HG03039 (cell line): ENCODE results near the gene CELF5.
"Not testable (repeated sequence)": the region's sequence is repeated elsewhere in the genome, so short reads cannot be mapped to it uniquely, and the experiment has no call there.

Experiments
- ATAC-seq: cut with Tn5 transposase; IDR thresholded peaks from one replicate; pipeline ENCODE4 v1.9.1; 2021; ENCODE audit warnings: mild to moderate bottlenecking, moderate library complexity; ENCODE audit not compliant: unreplicated experiment

CELF5 gene

DNA sequence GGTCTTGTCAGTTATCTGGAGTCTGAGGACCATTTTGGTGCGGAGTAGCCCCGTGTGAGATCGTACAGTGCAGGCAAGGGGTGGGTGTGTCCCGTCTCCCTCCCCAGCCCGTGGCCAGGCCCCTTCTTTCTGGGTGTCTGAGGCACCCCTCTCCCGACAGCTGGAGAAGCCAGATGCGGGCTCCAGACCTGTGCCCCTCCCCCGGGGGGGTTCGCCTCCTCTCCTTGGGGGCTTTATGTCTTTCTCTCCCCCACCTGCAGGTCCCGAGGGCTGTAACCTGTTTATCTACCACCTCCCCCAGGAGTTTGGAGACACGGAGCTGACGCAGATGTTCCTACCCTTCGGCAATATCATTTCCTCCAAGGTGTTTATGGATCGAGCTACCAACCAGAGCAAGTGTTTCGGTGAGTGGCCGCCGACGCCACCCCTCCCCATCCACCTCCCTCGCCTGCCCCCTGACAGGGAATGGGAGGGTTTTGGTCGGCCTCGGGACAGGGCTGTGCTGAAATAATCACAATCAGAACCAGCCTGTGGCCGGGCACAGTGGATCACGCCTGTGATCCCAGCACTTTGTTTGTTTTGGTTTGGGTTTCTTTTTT is 65.6 kb downstream of the CELF5 start:
- ATAC-seq, result no peak

DNA sequence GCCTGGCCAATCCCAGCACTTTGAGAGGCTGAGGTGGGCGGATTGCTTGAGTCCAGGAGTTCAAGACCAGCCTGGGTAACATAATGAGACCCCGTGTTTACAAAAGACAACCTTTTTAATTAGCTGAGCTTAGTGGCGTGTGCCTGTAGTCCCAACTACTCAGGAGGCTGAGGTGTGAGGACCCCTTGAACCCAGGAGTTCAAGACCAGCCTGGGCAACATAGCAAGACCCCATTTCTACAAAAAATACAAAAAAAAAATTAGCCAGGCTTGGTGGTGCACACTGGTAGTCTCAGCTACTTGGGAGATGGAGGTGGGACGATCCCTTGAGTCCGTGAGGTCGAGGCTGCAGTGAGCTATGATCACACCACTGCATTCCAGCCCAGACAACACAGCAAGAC is 66.4 kb downstream of the CELF5 start:
- ATAC-seq, result not testable (repeated sequence)

DNA sequence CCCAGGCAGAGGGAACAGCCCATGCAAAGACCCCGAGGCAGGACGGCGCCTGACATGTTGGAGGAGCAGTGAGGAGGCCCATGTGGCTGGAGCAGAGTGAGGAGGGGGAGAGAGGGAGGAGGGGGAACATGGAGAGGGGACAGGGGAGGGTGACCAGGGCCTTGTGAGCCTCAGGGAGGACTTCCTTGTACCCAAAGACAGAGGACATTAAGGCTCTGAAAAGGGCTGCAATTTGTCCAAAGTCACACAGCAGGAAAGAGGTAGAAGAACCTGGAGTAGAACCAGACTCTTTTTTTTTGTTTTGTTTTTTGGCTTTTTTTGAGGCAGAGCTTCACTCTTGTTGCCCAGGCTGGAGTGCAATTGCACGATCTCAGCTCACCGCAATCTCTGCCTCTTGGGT is 67.2 kb downstream of the CELF5 start:
- ATAC-seq, result no peak

DNA sequence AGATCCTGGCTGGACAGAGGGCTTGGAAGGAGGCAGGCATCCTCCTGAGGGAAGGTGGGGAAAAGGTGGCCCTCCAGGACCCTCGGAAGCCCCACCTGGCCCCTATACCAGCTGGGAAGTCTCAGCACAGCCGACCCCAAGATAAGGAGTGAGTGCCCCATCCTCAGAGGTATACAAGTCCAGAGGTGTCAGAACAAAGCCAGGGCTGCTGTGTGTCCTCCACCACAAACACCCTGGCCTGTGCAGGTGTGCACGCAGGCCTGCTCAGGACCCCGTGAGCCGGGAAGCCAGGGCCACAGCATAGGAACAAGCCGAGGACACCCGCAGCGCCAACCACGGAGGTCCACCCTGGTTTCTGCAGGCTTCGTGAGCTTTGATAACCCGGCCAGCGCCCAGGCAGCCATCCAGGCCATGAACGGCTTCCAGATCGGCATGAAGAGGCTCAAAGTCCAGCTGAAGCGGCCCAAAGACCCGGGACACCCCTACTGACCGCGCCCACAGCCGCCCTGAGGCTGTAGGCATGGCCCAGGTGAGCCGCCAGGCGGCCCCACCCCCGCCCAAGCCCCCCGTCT is 68.6 kb downstream of the CELF5 start:
- ATAC-seq, result no peak

DNA sequence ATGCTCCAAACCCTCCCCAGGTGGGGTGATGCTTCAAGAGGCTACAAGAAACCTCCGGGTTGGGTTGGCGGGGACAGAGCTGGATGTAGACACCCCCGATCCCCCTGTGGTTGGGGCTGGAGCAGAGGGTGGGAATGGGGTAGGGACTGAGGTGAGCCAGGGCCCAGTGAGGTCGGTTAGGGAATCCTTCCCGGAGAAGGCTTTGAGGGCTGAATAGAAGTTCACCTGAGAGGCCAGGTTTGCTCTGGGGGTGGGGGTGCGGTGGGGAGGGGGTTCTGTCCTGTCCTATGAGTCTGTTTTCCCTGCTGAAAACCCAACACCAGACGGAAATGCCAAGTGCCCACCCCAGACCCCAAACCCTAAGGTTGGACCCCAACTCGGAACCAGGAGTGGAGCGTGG is 69.1 kb downstream of the CELF5 start:
- no peak for ATAC-seq

DNA sequence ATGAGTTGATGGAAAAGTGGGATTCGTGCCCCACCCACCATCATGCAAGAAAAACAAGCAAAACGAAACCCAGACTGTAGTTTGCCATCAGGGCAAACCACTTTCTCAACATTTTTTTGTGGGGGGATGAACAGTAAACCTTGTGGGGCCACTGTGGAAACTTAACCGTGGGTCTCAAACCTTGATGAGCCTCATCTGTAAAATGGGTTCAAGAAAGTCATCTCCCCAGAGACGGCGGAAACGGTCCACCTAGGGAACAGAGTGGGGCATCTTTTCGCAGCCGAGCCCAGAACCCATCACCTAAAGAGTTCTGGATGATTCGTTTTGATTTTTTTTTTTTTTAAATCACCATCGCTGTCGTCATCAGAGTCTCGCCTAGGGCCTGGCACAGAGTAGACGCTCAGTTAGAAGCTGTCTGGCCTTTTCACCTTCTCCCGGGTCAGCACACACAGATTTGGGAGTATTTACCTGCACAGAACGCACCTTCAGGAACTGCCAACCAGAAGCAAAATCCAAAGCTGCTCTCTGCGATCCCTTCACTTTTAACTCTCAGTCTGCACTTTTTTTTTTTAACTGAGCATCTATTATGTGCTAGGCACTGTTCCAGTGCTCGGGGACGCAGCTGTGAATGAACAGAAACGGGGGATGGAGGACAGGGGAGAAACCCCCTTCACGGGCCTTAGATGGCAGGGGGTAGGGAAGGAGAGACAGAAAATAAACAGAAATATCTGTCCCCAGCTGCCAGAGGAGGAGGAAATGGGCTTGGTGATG is 69.8 kb downstream of the CELF5 start:
- no peak for ATAC-seq

DNA sequence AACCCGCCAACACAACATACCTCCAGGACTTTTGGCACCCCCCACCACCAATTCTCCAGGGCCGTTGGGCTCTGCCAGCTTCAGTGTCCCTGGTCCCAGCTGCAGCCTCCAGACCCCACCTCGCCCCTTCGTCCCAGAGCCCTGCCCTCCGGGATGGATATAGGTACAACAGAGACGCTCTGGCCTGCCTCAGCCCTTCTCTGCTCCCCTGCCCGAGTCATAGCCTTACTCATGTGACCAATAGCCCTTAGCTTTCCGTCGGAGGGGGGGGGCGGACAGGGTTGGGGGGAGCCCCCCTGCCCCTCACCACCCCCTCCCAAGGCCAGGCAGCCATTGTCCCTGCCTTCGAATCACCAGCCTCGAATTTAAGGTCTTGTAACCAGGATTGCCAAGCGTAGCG is 71.1 kb downstream of the CELF5 start:
- no peak for ATAC-seq

DNA sequence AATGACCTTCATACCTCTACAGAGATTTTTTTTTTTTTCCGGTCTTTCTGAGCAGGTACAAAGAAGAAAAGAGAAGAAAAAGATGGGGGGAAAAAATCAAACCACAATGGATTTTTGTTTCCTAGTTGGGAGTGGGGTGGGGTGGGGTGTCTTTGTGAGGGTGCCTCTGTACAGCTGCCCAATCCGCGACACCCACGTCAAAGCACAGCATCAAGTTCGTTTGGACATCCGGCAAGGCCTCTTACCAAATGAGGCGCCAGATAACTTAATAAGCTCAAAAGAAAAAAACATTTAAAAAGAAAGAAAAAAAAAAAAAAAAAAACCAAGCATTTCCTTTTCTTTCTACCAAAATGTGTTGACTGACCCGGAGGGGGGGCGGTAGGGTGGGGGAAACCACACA is 71.6 kb downstream of the CELF5 start:
- no peak for ATAC-seq

DNA sequence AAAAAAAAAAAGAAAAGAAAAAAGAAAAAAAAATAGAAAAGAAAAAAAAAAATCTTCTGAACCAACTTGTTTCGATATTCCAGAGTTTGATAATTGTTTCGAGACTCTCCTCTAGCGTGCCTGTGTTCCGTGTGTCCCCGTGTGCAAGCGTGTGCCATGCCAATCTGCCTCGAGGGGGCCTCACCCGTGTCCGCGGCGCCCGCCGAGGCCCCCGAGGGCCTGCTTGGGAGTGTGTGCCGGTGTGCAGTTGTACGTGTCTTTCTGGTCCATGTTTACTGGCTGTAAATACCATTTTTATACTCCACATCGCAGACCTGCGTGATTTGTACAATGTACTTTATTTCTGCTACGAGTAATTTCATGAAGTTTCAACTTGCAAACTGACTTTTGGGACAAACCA is 72.0 kb downstream of the CELF5 start:
- no peak for ATAC-seq

DNA sequence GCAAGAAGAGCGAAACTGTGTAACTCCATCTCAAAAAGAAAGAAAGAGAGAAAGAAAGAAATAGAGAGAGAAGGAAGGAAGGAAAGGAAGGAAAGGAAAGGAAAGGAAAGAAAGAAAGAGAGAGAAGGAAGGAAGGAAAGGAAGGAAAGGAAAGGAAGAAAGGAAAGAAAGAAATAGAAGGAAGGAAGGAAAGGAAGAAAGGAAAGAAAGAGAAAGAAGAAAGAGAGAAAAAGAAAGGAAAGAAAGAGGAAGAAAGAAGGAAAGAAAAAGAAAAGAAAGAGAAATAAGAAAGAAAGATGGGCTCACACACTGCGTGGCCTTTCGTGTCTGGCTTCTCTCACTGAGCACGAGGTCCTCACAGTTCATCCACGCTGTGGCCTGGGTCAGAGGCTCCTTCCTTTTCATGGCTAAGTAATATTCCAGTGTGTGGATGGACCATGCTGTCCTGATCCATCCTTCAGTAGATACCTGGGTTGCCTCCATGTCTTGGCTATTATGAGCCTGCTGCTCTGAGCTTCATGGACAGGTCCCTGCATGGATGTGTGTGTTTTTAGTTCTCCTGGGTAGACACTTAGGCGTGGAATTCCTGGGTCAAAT is 74.5 kb downstream of the CELF5 start:
- ATAC-seq, result no peak

DNA sequence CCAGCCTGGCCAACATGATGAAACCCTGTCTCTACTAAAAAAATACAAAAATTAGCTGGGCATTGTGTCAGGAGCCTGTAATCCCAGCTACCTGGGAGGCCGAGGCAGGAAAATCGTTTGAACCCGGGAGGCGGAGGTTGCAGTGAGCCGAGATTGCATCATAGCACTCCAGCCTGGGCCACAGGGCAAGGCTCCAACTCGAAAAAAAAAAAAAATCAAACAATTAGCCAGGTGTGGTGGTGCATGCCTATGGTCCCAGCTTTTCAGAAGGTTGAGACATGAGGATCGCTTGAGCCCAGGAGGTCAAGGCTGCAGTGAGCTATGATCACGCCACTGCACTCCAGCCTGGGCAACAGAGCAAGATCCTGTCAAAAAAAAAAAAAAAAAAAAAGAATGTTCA is 76.1 kb downstream of the CELF5 start:
- ATAC-seq, result not testable (repeated sequence)

DNA sequence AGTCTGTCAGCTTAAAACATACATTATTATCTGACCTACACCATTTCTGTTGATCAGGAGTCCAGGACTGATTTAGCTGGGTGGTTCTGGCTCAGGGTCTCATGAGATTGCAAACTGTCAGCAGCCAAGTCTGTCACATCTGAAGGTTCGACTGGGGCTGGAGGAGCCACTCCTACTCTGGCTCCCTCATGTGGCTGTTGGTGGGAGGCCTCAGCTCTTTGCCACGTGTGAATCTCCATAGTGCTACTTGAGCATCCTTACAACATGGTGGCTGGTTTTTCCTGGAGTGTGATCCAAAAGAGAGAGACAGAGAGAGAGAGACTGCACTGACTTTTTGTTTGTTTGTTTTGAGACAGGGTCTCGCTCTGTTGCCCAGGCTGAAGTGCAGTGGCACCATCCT is 78.3 kb downstream of the CELF5 start:
- no peak for ATAC-seq

DNA sequence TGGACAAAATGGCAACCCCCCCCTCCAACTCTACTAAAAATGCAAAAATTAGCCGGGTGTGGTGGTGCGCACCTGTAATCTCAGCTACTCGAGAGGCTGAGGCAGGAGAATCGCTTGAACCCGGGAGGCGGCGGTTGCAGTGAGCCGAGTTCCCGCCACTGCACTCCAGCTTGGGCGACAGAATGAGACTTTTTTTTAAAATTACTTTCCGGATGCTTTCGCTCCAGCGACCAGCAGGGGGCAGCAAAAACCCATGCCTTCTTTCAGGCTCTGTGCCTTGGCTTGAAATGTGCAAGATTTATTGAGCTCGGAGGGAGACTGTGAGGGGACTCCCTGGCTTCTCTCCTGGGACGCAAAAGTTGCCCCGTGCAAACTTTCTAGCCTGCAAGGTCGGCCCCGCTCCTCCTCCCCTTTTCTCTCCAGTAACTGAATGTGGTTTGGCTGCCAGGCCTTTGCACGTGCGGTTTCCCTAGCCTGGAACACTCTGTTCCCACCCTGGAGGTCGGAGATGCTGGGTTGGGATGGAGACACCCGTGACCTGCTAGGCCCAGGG is 80.5 kb downstream of the CELF5 start:
- ATAC-seq, result no peak

DNA sequence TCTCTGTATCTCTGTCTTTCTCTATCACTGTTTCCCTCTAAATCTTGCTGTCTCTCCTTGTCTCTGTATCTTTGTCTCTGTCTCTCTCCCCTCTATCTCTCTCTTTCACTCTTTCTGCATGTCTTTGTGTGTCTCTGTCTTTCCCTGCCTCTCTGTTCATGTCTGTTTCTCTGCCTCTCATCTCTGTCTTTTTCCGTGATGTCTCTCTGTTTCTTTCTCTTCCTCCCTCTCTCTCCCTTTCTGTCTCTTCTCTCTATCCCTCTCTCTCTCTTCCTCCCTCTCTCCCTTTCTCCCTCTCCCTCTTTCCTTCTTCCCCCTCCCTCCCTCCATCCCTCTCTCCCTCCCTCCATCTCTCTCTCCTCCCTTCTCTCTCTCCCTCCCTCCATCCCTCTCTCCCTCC is 85.3 kb downstream of the CELF5 start:
- ATAC-seq, result no peak

DNA sequence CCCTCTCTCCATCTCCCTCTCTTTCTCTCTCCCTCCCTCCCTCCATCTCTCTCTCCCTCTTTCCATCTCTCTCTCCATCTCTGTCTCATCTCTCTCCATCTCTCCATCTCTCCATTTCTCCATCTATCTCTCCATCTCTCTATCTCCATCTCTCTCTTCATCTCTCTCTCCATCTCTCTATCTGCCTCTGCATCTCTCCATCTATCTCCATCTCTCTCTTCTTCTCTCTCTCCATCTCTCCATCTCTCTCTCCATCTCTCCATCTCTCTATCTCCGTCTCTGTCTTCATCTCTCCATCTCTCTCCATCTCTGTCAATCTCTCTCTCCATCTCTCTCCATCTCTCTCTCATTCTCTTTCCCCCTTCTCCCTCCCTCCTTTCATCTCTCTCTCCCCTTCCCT is 85.8 kb downstream of the CELF5 start:
- ATAC-seq, result no peak

DNA sequence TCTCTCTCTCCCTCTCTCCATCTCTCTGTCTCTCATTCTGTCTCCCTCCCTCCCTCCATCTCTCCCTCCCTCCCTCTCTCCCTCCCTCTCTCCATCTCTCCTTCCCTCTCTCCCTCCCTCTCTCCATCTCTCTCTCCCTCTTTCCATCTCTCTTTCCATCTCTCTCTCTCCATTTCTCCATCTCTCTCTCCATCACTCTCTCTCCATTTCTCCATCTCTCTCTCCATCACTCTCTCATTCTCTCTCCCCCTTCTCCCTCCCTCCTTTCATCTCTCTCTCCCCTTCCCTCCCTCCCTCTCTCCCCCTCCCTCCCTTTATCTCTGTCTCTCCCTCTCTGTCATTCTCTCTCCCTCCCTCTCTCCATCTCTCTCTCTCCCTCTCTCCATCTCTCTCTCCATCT is 86.2 kb downstream of the CELF5 start:
- ATAC-seq, result no peak

DNA sequence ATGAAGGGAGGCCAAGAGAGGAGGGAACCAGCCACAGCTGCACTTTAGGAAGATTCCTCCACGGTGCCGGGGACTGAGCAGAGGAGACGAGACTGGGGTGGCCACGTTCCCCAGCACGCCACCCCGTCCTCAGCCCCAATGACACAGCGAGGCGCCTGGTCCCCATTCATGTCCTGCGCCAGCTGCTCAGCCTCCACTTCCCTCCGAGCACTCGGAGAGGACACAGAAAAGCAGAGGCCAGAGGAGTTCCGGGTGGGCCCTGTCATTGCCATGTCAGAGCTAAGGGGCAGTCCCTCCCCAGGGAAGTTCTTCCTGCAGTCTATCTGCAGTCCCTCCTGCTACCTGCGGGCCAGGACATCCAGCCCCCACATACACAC is 88.7 kb downstream of the CELF5 start:
- ATAC-seq, result no peak

DNA sequence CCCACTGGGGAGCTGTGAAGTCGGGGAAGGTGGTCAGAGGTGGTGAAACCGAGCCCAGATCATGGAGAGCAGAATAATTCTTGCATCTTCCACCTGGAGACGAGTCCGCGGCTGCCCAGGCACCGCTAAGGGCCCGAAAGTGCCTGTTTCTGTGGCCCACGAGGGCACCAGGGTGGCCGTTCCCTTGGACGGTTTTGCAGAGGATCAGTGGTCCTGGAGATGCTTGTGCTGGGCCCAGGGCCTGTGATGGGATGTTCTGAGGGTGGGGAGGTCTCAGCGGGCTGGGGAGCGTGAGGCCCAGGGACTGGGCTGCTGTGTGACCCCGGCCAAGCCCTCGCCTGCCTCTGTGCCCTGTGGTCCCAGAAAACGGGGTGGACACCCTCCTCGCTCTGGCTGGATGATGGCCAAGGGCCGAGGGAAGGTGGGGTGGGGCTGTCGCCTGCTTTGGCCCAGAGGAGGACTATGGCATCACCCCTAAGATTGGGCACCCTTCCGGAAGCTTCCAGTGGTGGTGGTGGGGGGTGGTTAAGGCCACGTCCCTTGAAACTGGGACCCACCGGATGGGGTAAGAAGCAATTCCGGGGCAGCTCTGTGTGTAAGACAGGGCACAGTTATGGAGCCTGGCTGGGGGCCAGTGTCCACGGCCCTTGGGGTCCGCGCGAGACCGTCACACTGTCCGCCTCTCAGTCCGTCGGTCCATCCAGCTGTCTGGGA is 90.7 kb downstream of the CELF5 start:
- no peak for ATAC-seq

DNA sequence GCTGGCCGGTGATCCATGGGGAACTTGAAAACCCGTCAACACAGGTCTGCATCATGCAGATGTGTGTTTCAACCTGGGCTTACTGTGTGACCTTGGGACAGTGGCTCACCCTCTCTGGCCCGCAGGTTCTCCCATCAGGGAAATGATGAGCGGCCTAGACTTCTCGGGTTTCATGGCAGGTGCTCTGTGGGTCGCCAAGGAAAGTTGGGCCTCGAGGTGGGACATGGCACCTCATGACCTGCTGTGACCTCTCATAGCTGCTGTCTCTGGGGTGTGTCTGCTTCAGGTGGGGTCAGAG is 91.2 kb downstream of the CELF5 start:
- no peak for ATAC-seq

DNA sequence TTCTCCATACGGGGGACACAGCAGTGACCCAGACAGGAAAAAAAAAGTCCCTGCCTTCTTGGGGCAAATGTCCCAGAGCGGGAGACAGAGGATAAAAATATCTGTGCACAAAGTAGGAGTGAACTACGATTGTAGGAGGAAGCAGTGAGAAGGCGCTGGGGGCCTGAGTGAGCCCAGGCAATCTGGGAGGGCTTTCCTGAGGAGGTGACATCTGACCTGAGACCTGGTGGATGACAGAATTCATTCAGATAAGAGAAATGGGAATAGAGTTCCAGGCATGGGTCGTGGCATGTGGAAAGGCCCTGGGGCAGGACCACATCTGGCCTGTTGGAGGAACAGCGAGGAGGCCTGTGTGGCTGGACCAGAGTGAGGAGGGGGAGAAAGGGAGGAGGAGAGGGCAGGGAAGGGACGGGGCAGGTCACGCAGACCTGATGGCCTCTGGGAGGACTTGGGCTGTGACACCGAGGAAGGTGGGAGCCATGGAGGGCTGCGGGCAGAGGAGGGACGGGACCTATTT is 91.7 kb downstream of the CELF5 start:
- ATAC-seq, result no peak

DNA sequence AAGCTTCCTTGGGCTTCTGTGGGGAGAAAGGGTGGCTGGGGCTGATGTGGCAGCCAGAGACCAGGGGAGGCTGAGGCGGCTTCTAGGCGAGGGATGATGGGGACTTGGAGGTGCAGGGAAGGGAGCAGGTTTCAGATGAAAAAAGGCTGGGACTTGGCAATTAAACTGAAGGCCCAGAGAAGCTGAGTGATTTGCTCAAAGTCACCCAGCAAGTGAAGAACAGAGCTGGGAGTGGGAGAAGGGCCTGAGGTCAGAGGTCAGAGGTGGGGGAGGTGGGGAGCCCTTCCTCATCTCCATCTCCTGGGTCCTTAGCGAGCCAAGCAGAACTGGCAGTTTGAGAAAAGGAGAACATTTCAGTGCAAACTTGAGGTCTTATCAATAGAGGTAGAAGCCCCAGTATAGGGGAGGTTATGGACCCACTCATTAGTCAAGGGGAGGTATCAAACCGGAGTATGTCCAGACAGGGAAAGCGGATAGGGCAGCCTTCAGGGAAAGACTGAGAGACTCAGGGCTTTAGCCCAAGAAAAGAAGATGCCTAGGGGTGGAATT is 92.3 kb downstream of the CELF5 start:
- ATAC-seq, result no peak
